Measurements from ENCODE around the gene EVI5L.

The EVI5L gene

DNA sequence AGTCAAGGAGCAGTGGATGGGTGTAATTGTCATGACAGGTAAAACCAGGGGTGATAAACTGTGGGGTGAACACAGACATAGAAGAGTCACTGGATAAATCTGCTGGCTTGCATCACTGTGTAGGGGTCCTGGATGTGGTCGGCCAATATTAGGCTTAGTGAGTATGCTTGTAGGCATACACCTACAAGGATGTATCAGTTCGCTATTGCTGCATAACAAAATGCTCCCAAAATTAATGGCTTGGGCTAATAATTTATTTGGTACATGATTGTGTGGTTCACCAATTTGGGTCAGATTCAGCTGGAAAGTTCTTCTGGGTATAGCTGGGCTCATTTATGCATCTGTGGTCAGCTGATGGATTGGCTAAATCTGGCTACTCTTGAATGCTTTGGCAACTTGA lies 11.2 kb upstream of the EVI5L start:
- DNase-seq = no peak

DNA sequence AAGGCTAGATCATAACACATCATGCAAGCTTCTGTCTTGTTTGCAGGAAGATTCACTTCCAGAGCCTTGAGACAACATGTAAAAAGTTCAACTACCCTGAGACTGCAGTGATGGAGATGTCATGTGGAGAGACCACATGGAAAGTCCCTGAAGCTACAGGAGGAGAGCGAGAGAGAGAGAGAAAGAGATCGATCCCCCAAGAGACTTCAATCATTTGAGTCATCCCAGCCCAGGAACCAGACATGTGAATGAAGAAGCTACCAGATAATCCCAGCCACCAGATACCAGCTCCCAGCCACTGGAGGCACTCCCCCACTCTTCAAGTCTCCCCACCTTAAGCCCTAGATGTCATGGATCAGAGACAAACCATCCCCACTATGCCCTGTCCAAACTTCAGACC lies 10.7 kb upstream of the EVI5L start:
- no peak for DNase-seq

DNA sequence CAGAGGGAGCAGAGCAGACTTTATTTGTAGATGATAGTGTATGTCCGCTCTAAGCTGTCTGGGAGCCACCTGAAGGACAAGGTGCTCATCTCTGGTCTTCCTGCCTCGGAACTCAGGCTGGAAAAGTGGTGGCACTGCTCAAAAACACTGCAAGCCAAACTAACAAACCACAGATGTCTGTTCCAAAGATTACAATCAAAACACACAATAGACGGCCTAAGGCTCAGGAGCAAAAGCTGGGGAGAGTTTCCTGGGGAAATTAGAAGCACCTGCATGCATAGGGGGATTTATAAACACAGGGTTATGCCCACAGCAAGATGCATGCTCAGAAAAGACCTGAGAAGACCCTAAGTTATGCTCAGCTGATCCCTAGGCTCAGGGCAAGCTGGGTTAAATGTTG lies 9.4 kb upstream of the EVI5L start:
- DNase-seq = no peak

DNA sequence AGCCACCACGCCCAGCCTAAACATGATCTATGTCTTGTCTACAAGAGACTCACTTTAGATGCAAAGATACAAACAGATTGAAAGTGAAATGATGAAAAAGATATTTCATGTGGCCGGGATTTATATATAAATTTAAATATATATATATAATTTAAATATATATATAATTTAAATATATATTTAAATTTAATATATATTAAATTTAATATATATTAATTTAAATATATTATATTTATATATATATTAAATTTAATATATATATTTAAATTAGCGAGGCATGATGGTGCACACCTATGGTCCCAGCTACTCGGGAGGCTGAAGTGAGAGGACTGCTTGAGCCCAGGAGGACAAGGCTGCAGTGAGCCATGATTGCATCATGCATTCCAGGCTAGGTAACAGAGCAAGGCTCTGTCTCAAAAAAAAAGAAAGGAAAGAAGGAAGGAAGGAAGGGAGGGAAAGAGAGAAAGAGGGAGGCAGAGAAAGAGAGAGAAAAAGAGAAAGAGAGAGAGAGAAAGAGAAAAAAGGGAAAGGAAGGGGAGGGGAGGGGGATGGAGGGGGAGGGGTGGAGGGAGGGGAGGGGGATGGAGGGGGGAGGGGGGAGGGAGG lies 7.0 kb upstream of the EVI5L start:
- DNase-seq = no peak

DNA sequence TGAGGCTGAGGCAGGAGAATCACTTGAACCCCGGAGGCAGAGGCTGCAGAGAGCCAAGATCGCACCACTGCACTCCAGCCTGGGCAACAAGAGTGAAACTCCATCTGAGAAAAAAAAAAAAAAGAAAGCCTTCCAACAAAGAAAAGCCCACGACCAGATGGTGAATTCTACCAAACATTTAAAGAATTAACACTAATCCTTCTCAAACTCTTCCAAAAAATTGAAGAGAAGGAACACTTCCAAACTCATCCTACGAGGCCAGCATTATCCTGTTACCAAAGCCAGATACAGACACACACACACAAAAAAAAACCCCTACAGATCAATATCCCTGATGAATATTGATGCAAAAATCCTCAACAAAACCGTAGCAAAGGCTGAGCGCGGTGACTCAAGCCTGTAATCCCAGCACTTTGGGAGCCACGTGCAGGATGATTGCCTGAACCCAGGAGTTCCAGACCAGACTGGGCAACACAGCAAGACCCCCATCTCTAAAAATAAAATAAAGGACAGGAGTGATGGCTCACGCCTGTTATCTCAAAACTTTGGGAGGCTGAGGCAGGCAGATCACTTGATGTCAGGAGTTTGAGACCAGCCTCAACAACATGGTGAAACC lies 6.2 kb upstream of the EVI5L start:
- no peak for DNase-seq

DNA sequence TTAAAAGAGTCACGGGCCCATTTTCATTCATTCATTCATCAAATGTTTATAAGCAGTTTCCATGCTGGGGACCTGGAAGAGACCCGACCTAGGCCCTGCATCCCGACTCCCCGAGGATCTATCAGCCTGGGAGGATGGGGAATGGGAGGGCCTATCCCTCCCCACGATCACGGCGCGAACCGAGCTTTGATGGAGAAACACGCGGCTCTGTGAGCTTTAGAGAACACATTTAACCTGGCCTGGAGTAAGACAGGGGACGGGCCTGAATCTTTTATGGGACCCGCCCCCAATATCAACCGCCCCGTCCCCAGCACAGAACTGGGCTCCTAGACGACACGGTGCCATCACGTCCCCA lies 875 bp upstream of the EVI5L start:
- DNase-seq = no peak

DNA sequence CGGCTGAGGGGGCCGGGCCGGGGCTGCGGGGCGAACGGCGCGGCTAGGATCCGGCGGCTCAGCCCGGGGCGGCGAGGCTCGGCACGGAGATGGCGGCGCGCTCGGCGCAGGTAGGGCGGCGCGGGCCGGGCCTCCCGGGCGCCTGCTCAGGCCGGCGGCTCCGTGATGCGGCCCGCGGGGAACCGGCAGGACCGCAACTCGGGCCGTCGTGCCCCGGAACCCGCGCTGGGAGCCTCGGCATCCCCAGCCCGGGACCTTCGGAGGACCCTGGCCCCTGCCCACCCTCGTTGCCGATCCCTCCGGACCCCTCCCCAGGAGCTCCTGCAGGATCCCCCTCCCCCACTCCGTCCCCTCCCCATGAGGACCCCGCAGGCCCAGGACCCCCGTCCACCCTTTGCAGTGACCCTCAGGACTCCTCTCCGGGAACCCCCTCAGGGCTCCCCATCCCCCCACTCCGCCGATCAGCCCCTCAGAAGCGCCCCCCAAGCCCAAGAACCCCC lies 304 bp downstream of the EVI5L start:
- no peak for DNase-seq

DNA sequence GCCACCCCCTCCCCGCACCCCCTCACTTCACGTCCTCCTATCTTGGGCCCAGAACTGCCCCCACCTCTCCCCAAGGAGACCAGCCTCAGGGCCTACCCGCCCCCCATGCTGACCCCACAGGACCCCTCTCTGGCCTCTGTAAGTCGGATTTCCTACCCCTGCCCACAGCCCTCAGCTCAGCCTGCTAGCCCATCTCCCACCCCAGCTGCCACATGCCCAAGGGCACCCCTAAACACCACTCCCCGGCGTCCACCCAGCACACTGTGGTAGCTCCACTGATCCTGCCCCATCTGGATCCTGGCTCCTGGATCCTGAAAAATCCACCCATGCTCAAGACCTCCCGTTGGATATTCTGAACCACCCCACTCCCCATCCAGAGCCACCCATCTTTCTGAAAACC lies 805 bp downstream of the EVI5L start:
- DNase-seq = no peak

DNA sequence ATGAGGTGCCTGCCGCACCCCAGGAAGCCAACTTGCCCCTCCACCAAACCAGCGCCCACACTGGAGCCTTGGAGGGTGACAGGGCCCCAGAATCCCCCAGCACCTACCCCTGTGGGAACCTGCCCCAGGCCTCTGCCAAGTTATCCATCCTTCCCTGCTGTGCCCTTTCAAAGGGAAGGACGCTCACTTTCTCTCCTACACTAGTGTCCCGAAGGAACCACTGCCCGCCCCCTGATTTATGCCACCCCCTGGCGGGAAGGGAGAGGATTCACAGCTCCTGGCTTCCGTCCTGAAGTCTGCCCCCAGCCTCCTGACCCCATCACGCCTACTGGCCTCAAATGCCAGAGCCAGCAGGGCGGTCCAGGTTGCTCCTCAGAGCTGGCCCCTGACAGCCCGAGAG lies 1.4 kb downstream of the EVI5L start:
- no peak for DNase-seq

DNA sequence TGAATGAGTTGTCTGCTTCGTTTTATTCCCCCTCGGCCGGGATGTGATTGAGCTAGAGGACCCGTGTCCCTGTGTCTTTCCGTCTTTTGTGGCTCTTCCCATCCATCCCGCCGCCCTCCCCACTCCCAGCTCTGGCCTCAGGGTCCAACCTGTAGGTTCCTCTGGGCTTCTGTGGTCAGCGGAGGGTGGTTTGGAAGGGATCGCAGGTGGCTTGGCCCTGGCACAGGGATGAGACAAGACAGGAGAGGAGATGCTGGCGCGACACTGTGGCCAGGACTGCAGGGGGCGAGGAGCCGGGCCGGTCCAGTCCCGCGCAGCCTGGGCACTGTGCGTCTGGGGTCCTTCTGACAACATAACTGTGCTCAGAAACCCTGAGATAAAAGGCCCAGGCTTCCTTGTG lies 2.0 kb downstream of the EVI5L start:
- no peak for DNase-seq

DNA sequence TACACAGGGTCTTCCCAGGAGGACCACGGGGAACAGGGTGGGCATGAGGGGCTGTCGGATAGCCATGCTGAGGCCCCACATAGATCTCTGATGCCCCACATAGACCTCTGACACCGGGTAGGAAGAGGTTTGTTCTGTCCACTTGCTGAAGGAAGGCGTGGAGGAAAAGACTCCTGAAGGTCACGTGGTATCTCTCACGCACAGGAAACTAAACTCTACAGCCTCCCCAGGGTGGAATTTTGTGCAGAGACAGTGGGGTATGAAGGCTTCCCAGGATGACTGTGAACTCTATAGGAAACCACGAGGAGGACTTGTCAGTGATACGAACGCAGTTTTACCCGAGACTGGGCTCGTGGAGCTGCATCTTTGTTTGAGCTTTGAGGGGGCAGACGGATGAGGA lies 2.8 kb downstream of the EVI5L start:
- no peak for DNase-seq

DNA sequence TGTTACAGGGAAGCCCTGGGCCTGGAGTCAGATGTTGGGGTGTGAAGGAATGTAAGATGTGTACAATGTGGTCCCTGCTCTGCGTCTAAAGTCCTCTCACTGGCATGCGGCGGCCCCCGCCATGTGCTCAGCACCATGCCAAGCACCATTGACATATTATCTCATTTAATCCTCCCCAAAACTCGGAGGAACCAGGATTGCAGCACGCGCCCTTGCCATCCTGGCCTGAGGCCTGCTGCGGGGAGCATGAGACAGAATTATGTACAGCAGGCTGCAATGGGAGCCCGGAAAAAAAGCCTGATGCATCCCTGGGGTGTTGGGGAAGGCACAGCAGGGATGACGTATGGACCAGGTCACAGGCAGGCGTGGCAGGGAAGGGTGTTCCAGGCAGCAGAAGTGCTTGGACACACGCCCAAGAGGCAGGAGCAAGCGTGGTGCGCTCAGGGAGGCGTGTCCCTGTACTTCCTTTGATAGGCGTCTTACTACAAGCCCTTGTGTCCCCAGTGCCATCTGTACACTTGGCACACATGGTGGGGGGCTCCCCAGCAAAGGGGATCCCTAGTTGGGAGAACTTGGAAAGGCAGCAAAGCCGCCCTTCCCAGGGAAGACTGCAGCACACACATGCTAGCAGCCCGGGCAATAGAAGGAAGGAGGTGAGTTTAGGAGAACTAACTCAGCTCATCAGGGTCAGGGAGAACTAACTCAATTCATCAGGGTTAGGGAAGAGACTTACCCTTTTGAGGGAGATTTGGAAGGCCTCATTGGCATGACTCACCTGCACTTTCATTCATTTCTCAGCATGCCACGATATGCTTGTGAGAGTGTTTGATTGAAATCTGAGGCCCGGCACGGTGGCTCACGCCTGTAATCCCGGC lies 3.4 kb downstream of the EVI5L start:
- no peak for DNase-seq

DNA sequence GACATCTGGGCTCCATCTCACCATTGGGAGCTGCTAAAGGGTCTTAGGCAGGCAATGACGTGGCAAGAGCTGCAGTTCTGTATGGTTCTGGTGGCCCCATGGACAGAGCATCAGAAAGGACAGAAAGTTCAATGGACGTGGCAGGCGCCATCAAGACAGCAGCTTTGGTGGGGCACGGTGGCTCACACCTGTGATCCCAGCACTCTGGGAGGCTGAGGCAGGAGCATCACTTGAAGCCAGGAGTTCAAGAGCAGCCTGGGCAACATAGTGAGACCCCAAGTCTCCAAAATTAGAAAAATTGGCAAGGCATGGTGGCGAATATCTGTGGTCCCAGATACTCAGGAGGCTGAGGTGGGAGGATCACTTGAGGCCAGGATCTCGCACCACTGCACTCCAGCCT lies 9.5 kb downstream of the EVI5L start:
- no peak for DNase-seq

DNA sequence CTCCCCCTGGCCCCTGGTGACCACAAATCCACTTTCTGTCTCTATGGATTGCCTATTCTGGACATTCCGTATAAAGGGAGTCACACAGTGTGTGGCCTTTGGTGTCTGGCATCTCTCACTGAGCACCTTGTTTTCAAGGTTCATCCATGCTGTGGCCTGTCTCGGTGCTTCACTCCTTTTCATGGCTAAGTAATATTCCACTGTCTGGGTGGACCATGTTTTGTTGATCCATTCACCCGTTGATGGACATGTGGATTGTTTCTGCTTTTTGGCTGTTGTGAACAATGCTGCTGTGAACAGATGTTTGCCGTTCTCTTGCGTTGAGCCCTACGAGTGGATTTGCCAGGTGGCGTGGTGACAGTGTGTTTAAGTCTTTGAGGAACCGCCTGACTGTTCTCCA lies 10.6 kb downstream of the EVI5L start:
- DNase-seq = no peak

DNA sequence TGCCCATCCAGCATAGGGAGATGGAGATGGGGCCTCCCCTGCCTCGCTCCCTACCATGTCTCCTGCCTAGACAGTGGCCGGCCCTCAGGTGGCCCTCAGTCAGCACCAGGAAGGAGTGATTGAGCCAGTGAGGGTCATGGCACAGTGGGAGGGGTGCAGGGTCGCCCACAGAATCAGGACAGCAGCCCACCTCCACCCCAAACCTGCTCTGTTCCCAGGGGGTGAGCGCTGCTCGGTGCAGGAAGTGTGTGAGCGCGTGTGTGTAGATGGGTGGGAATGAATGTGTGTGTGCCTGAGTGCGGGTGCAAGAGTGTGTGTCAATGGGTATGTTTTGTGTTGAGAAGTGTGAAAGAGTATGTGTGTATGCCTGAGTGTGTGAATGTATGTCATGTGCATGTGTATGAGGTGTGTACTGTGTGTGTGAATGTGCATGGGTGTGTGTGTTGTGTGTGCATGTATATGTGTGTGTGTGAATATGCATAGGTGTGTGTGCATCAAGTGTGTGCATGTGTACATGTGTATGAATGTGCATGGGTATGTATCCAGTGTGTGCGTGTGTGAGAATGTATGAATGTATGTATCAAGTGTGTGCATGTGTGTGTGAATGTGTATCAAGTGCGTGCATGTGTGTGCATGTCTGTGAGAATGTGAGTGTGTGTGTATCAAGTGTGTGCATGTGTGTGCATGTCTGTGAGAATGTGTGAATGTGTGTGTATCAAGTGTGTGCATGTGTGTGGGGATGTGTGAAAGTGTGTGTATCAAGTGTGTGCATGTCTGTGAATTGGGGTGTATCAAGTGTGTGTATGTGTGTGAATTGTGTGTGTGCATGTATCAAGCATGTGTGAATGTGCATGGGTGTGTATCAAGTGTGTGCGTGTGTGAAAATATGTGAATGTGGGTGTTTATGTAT lies 12.0 kb downstream of the EVI5L start:
- no peak for DNase-seq

DNA sequence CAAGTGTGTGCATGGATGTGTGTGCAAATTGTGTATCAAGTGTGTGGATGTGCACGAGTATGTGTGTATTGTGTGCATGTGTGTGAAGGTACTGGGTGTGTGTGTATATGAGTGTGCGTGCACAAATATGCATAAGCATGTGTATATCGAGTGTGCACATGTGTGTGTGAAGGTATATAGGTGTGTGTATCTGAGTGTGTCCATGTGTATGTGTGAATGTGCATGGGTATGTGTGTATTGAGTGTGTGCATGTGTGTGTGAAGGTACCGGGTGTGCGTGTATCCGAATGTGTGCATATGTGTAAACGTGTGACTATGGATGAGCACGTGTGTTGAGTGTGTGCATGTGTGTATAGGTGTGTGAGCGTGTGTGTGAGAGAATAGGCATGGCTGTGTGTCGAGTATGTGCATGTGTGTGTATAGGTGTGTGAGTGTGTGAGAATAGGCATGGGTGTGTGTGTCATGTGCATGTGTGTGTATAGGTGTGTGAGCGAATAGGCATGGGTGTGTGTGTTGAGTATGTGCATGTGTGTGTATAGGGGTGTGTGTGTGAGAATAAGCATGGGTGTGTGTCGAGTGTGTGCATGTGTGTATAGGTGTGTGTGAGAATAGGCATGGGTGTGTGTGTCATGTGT lies 12.8 kb downstream of the EVI5L start:
- no peak for DNase-seq

DNA sequence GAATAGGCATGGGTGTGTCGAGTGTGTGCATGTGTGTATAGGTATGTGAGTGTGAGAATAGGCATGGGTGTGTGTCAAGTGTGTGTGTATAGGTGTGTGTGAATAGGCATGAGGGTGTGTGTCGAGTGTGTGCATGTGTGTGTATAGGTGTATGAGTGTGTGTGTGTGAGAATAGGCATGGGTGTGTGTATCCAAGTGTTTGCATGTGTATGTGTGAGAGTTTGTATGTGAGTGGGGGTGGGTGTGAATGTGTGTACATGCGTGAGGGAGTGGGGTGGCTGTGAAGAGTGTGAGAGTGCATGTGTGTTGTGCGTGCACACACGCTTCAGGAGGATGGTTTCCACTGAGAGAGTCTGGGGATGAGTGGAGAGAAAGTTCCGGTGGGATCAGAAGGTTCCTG lies 13.5 kb downstream of the EVI5L start:
- no peak for DNase-seq

DNA sequence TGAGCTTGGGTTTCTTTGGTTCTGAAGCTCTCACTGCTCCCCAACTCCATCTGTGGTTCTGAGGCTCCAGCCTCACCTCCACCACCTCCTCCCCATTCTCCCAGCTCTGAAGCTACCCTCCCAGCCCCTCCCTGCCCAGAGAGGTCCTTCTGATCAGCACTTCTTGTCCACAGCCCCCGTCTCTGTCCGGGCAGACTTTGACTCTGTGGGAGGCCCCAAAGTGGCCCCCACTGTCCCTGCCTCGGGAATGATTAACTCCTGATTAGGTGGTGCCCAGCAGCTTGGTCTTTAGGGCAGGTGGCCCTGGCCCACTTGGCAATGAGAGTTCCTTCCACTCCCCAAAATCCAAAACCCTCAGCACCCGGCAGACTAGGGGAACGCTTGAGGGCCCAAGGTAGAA lies 14.4 kb downstream of the EVI5L start:
- no peak for DNase-seq

DNA sequence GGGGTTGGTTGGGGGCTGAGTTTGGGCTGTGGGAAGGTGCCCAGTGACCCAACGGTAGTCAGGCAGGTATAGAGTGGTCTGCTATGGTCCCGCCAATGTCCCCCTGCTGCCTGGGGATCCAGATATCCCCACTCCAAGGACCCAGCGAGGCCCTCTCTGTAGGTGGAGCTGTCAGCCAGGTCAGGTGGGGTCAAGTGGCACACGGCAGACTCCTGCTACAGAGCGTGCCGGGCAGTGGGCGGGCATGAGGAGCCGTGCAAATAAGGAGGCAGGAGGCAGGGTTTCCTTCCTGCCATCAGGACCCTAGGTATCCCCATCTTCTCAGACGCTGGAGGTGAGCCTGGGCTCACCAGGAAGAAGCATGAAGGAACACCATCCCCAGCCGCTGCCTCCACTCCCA lies 14.9 kb downstream of the EVI5L start:
- DNase-seq = no peak

DNA sequence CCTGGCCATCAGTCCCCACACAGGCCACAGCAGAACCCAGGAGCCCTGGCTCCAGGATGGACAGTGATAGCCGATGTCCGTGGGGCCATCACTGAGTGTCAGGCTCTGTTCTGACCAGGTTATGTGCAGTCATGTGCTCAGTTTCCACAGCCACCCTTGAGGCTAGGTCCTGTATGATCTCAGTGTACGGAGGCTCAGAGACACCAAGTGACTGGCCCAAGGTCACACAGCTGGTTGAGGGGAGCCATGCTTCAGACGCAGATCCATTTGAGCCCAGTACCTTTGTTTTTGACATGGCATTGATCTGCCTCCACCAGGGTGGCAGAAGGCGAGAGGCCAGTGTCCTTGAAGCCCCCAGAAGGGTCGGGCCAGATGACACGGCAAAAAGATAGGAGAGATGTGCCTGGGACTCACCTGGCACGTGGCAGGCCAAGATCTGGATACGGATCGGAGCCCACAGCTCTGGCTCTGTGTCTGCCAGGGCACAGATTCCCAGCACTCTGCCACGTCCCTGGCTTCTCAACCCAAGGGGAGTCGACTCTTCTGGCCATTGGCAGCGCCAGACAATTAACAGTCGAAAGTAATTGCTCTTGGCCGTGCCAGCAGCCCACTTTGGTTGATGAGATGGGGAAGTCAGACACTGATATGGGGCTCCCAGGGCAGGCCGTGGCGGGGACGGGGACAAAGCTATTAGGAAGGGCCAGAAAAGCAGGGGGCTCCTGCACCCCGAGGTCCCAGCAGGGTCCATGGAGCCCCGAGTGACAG lies 15.6 kb downstream of the EVI5L start:
- DNase-seq = no peak

DNA sequence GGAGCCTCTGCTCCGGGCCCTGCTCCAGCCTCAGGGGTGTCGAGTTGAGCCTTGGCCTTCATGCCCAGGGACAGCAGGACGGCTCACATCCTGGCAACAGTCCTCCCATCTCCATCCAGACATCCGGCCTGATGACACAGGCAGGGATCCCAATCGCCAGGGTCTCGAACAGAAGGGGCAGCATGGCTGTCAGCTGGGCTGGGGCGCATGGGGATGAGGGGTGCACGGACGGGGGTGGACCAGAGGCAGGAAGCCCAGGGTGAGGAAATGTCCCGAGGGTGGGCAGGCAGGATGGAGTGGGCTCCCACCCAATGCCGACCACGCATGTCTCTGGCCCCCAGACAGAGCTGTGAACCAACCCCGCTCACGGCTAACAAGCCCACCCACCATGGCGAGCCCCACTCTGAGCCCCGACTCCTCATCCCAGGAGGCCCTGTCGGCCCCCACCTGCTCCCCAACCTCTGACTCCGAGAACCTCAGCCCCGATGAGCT lies 16.2 kb downstream of the EVI5L start:
- no peak for DNase-seq

DNA sequence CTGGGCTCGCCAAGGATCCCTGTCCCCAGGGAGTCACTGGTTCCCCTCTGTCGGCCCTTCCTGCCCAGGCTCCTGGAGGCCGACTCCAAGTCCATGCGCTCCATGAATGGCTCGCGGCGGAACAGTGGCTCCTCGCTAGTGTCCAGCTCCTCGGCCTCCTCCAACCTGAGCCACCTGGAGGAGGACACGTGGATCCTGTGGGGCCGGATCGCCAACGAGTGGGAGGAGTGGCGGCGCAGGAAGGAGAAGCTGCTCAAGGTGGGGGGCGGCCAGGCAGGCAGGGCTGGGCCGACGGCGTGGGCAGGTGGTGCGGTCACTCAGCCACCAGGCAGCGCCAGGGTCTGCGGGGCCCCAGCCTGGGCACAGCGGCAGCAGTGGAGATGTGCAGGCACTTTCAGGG lies 17.6 kb downstream of the EVI5L start:
- no peak for DNase-seq

Data from inflammatory macrophage treated with lipopolysaccharide for 4 hours (primary cell).